ENCODE data around the gene PLXDC2. TPM values are rescaled to one million over a fixed set of nuclear protein-coding genes. Genes with fewer than 3 reads are reported as not detected.

The PLXDC2 gene
- total RNA-seq, 1 donor from 2014 or later, result 79.2 TPM

GRCh38 chr10:20073167-20073566 is 256.9 kb downstream of the PLXDC2 start:
- no peak for DNase-seq (ENCODE audit: extremely low spot score, unreplicated experiment)
- peaks cover 9% of the 10 kb centered on the region for H3K4me1 Mint-ChIP-seq (ENCODE audit: unreplicated experiment)
- TF ChIP-seq, protein P1, sequence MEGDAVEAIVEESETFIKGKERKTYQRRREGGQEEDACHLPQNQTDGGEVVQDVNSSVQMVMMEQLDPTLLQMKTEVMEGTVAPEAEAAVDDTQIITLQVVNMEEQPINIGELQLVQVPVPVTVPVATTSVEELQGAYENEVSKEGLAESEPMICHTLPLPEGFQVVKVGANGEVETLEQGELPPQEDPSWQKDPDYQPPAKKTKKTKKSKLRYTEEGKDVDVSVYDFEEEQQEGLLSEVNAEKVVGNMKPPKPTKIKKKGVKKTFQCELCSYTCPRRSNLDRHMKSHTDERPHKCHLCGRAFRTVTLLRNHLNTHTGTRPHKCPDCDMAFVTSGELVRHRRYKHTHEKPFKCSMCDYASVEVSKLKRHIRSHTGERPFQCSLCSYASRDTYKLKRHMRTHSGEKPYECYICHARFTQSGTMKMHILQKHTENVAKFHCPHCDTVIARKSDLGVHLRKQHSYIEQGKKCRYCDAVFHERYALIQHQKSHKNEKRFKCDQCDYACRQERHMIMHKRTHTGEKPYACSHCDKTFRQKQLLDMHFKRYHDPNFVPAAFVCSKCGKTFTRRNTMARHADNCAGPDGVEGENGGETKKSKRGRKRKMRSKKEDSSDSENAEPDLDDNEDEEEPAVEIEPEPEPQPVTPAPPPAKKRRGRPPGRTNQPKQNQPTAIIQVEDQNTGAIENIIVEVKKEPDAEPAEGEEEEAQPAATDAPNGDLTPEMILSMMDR (conservative IDR thresholded peaks at IDR 0.05), result no peak
- peaks cover 34% of the 10 kb centered on the region for H3K36me3 Mint-ChIP-seq
- H3K27me3 Mint-ChIP-seq, result no peaks in the 10 kb centered on the region
- H3K4me3 Mint-ChIP-seq, result no peak overlapping the region
- peaks cover 13% of the 10 kb centered on the region for H3K9me3 Mint-ChIP-seq
- H3K27ac Mint-ChIP-seq, result no peak overlapping the region

- no peak overlapping the region for H3K27ac Mint-ChIP-seq
- H3K4me3 Mint-ChIP-seq, result no peak overlapping the region
- peaks cover 30% of the 10 kb centered on the region for H3K36me3 Mint-ChIP-seq
- H3K4me1 Mint-ChIP-seq (ENCODE audit: unreplicated experiment), result peaks cover 9% of the 10 kb centered on the region
- H3K27me3 Mint-ChIP-seq, result no peaks in the 10 kb centered on the region
- no peak for DNase-seq (ENCODE audit: extremely low spot score, unreplicated experiment)
- peaks cover 18% of the 10 kb centered on the region for H3K9me3 Mint-ChIP-seq
- TF ChIP-seq, protein P1 (conservative IDR thresholded peaks at IDR 0.05), result no peak
These were observed 259.5 kb downstream of the PLXDC2 start for GRCh38 chr10:20075713-20076112.

DNA sequence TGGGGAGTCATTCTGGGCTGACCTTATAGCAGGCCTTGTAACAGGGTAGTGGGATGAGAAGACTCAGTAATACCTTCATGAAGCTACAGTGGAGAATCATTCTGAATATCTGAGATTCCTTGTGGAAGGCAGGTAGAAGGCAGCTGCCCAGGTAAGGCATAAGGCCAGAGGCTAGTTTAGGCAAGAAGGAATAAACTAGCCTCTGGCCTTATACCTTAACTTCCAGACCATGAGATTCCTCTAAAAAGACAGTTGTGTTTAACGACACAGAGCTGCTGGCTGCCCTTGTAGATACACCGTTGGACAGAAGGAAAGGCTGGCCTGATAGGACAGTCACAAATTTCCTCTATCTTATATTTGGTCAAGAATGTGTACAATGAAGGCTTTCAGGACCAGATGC is 268.2 kb downstream of the PLXDC2 start:
- H3K9me3 Mint-ChIP-seq, result peaks cover 4% of the 10 kb centered on the region
- no peak overlapping the region for H3K27ac Mint-ChIP-seq
- no peaks in the 10 kb centered on the region for H3K27me3 Mint-ChIP-seq
- H3K36me3 Mint-ChIP-seq, result peaks cover 20% of the 10 kb centered on the region
- peaks cover 4% of the 10 kb centered on the region for H3K4me1 Mint-ChIP-seq (ENCODE audit: unreplicated experiment)
- TF ChIP-seq, protein P1 (conservative IDR thresholded peaks at IDR 0.05), result no peak
- DNase-seq (ENCODE audit: extremely low spot score, unreplicated experiment), result no peak
- no peak overlapping the region for H3K4me3 Mint-ChIP-seq

DNA sequence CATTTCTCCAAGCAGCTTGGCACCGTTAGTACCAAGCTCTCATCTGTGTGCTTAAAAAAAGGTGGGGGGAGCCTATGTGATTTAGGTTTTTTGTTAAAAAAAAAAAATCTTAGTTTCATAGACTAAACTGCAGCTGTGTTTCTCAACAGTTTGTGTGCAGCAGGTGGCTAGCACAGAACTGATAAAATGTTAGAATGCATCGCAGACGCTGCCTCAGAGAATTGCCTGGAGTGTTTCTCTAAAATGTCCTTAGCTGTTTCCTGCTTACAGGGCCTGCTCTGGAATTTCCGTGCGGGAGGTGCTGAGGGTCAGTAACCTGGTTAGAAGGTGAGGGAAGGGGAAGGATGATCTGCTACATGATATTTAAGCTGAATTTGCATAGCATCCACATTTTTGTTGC is 268.9 kb downstream of the PLXDC2 start:
- H3K4me3 Mint-ChIP-seq, result no peak overlapping the region
- H3K36me3 Mint-ChIP-seq, result peaks cover 14% of the 10 kb centered on the region
- no peaks in the 10 kb centered on the region for H3K27me3 Mint-ChIP-seq
- DNase-seq (ENCODE audit: extremely low spot score, unreplicated experiment), result no peak
- peaks cover 6% of the 10 kb centered on the region for H3K4me1 Mint-ChIP-seq (ENCODE audit: unreplicated experiment)
- no peak overlapping the region for H3K27ac Mint-ChIP-seq
- H3K9me3 Mint-ChIP-seq, result peaks cover 6% of the 10 kb centered on the region
- TF ChIP-seq, protein P1 (conservative IDR thresholded peaks at IDR 0.05), result no peak

DNA sequence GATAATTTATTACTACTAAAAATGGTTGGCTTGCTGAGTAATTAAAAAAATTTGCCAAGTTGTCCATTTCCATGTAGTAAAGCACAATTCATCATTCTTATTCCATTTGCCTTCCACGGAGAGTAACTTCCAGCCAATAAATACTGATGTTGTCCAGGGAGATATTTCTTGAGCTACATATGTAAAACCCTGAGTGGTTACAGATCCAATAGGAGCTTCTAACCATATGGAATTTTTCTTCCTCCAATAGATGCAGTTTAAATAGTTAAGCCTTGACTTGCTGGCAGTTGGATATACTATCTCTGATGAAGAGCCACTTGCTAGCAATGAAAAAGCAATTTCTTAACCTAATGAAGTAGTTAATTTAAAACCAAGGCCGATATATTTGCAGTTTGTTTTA is 271.1 kb downstream of the PLXDC2 start:
- TF ChIP-seq, protein P1 (conservative IDR thresholded peaks at IDR 0.05), result no peak
- H3K27ac Mint-ChIP-seq, result no peak overlapping the region
- H3K27me3 Mint-ChIP-seq, result no peaks in the 10 kb centered on the region
- peaks cover 6% of the 10 kb centered on the region for H3K9me3 Mint-ChIP-seq
- peaks cover 12% of the 10 kb centered on the region for H3K4me1 Mint-ChIP-seq (ENCODE audit: unreplicated experiment)
- peaks cover 21% of the 10 kb centered on the region for H3K36me3 Mint-ChIP-seq
- DNase-seq (ENCODE audit: extremely low spot score, unreplicated experiment), result no peak
- H3K4me3 Mint-ChIP-seq, result no peak overlapping the region
